T1000 (cell line): ENCODE data around the gene SGCD.

Experiments used
- DNase-seq: peaks from one replicate; lab custom pipeline; 2025; ENCODE audit warnings: mixed read lengths; lab: John Stamatoyannopoulos, UW

Gene SGCD

DNA sequence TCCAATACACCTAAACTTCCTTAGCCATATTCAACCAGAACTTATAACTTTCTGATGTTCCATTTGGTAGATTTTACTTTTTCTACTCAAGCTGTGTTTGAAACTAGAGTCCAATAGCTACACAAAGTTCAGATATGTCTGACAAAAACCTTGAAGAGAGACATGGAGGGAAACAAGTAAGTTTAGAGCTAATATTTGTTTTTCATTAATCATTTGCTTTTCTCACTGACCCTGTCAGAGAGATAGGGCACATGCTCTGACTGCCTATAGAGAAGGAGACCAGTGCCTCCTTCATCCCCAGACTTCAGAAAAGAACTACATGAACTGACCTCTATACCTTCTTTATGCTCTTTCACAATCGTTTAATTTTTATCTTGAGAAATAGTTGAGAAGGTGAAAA lies 366.1 kb downstream of the SGCD start:
- no peak for DNase-seq

DNA sequence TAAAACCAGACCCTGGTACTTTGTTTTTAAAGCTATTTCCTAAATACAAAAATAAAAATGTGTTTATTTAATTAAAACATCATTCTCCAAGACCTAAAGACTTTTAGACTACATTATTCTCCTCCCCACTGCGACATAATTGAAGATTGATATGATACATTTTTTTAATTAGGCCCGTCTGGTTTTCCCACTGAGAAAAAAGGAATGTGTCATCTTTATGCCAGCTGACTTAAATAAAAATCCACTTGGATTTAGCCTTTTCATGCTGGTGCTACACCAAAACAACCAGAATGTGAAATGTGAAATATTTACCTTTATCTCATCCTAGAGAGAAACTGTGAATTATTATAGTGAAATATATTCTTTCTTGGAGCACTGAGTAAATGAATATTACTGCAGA lies 367.6 kb downstream of the SGCD start:
- no peak for DNase-seq

DNA sequence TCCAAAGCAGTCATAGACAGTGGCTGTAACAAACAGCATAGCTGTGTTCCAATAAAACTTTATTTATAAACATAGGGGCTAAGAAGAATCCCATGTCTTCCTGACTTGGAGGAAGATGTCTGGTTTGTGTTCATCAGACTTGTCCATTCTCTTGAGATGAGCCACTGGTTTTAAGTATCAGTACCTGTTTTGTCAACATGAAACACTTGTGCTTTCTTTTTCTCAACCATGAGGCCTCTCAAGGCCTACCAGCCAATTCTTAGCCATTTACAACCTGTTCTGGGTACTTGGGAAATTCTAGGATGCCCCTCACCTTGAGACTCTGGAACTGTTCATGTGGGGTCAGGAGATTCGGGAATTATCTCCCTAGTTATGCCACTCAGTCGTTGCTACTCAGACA lies 368.8 kb downstream of the SGCD start:
- DNase-seq: no peak

DNA sequence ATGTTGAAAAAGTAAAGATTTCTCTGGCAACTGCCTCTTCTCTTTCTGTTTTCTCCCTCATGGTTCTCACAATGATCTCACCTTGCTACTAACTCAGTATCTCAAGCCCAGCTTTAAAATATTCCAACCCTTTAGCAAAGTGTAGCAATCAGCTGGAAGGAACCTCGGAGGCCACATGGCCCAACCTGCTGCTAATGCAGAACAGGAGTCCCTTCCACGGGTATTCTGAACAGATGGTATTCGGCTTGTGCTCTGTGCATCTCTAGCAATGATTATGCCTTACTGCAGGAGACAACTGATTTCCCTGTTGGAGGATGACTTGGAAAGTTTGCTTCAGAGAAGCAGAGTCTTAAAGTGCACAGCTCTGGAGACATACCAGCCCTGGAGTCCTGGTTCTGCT lies 371.4 kb downstream of the SGCD start:
- DNase-seq: no peak

DNA sequence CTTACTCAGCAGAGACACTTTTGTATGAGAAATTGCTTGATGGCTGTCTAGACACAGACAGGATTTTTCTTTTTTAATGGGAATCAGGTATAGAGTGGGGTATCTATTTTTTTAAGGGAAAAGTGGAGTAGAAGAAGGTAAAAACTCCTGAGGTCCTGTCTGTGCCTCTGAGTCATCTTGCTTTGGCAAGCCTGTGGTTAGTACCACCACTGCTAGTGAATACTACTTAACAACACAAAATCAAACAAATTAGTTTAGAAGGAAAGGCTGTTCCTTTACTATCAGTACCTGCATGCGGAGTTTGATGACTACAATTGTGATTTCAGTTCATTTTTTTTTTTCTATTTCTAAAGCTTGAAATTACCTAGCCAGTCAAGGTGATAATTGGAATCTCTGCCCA lies 372.2 kb downstream of the SGCD start:
- no peak for DNase-seq

DNA sequence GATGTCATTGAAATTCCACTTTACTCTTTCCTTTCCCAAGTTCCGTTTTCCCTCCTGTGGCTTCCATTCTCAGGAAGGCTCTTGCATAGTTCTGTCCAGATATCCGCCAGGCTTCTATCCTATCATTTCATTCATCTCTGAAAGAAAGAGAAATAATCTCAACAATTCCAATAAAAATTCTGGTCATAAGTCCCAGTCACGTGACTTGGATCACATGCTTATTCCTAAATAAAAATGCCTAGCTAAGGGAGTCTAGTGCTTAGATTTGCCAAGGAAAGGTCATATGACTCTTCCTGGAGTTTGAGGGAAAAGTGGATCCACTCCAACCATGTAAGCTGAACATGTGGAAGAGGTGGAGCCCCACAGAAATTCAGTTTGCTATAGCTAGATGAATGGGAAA lies 377.2 kb downstream of the SGCD start:
- DNase-seq: no peak

DNA sequence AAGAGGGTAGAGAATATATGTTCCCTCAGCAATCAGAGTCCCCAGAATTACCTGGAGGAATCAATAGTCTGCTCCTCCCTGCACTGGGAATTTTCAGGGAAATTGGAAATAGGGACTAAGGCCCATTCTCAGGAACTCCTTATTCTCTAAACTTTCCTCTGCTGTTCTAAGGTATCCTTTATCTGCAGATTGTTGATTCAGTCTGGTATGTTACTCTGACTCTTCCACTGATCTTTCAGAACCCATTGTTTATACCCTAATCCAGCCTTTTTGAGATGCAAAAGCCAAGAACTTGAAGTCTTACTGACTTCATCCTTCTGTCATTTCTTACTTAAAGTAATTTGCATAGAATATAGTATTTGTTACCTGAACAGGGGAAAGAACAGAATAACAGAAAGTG lies 379.7 kb downstream of the SGCD start:
- DNase-seq: no peak

DNA sequence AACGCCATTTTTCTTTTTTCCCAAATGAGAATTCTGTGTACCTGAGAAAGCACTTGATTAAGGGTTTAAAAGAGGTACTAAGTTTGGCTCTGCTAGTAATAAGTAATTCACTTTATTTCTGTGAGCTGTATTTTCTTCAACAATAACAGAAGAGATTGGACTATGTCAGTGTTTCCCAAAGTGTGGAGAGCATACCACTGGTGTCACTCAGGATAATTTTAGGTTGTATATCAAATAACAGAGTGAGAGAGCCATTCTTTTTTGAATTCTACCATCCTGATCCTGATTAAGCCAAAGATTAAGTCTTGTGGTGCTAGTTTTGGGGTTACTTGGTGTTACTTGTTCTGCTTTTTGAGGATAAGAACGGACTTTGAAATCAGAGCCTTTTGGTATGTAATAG lies 380.8 kb downstream of the SGCD start:
- no peak for DNase-seq

DNA sequence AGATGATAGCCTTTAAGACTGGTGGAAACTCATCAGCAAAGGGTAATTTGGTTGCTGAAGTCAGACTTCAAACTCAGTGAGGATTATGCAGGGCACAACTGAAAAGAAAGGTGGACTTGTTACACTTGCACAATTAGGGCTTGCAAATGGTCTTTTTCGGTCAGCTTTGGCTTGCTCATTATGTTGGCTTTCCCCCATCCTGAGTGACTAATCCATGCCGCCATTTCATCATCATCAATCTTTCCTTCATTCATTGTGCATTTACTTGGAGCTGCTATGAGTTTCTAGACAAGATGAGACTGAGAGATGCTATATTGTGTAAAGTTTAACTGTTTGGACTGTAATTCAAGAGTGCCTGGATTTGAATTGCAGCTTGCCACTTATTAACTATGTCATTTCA lies 388.3 kb downstream of the SGCD start:
- no peak for DNase-seq

DNA sequence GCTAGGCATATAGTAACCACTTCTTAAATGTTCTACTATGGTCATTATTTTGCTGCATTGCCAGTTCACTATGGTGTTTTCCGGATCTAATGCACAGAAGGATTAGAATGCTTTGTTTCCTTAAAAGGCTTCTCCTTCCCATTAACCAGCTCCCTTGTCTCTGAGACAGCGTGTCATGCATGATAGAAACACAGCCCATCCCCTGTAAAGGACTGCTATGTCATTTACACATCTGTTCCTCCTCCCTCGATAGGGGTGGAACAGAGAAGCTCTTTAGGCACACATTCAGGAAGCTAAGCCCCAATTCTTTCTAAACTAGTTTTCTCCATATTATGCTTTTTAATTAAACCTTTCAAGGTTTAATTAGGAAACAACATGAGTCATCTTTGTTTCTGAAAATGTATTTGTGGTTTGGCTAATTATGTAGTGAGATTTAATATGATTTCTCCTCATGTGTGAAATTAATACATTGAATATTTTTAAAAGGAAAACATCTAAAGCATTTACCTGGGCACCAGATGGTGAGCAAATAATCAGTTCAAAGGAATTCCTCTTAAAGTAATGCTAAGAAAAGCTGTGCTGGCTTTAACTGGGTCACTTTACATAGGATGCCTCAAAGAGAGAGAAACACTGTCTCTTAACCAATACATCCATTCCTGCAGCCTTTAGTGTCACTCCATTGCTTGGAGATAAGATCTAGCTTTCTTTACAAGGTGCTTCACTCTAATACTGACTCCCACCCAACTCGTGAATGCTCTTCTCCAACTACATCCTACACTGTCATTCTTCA lies 389.8 kb downstream of the SGCD start:
- DNase-seq: no peak

DNA sequence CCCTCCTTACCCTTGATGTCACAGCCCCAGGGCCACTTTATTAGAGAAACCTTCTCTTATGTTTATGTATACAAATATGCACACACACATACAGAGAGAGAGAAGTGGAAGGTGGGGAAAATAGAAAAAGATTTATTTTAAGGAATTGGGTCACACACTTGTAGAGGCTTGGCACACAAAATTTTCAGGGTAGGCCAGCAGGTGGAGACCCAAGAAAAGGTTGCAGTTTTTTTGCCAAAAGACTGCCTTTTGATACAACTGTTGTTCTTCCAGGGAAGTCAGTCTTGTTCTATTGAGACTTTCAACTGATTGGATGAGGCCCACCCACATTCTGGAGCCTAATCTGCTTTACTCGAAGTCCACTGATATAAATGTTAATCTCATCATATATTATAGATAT lies 392.0 kb downstream of the SGCD start:
- DNase-seq: no peak

DNA sequence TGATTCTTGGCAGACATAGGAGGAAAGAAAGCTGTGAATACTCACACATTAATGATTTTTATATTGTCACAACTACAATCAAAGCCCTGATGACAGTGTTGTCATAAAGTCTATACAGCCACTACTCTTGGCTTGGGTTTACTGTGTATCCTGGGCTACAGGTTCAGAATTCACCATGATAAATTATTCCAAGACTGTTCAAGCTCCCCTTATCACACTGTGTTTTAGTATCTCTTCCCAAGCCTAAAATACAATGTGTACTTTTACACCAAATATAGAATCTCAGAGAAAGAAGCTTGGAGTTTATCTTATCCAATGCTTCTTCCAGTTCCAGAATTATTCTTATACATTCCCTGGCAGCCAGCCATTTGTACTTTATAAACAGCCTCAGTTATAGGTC lies 395.4 kb downstream of the SGCD start:
- DNase-seq: no peak

DNA sequence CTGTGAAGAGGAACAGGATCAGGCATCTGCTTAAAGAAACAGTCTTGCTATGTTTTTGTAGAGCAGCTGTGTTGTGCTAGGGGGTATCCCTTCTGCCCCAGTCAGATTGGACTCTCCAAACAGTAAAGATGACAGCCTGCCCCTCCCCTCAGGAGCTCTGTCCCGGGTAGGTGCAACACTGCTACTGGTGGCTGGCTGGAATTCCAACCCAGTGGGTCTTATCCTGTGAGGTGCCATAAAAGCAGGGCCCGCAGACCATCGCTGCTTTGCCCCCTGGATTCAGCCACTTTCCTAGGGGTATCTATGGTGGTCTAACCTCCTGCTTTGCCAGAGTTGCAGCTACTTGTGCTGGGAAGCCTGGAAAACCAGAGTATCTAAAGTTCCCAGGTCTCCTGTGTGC lies 408.5 kb downstream of the SGCD start:
- no peak for DNase-seq

DNA sequence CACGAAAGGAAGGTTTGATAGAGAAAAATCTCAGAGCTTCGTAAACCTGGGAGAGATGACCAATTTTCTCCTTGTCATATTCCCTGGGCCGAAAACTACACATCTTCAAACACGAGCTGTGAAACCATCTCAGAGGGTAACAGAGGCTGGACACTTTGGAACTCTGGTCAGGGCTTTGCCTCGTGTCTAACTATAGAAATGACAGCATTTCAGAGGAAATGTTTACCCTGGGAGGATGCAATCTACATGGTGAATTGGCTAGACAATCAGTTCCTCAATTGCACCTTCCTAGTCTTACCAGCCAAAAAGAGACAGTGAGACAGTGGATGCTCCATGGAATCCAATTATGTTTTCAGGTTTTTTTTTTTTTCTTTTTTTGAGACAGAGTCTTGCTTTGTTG lies 414.6 kb downstream of the SGCD start:
- DNase-seq: no peak

DNA sequence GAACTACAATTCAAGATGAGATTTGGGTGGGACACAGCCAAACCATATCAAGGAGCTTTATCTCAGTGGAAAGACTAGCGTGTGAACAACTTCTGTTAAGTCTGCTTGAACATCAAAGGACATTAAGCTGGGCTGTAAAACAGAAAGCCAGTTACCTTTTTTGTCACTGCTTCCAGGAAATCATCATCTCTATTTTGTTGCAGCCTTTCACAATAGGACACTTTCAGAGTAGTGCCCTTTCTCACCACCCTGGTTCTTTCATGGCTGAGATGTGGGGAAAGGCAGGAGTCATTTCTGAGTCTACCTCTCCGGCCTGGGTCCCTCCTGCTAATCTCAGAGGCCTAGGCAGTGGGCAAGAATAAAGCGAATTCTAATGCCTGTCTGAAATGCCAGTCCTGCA lies 426.9 kb downstream of the SGCD start:
- DNase-seq: no peak

DNA sequence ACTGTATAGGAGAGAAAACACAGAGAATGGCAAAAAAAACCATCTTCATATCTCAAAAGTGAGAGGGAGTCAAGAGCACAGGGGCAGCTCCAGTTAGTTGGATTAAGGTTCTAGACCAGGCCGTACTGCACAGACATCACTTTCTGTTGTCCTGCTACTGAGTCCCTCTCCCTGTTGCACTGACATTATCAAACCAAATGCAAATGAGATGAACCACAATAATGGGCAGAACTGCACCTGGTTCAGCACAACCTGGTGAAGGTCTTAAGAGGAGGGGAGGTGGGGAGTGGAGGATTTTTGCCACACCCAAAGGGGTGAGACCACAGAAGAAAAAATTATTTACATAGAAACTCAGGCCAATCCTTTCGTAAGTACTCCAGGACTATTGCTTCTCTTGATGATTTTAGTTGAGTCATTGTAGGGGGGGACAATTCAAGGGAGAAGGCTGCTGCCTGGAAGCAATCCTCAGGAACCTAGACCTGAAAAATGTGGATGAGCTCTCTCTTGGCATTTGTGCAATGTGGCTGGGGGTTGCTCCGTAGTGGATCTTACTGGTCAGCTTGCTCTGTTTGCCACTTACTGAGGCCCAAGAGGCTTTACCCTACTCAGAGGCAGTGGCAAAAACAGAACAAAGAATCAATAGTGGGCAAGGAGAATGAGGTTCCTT lies 428.6 kb downstream of the SGCD start:
- no peak for DNase-seq

DNA sequence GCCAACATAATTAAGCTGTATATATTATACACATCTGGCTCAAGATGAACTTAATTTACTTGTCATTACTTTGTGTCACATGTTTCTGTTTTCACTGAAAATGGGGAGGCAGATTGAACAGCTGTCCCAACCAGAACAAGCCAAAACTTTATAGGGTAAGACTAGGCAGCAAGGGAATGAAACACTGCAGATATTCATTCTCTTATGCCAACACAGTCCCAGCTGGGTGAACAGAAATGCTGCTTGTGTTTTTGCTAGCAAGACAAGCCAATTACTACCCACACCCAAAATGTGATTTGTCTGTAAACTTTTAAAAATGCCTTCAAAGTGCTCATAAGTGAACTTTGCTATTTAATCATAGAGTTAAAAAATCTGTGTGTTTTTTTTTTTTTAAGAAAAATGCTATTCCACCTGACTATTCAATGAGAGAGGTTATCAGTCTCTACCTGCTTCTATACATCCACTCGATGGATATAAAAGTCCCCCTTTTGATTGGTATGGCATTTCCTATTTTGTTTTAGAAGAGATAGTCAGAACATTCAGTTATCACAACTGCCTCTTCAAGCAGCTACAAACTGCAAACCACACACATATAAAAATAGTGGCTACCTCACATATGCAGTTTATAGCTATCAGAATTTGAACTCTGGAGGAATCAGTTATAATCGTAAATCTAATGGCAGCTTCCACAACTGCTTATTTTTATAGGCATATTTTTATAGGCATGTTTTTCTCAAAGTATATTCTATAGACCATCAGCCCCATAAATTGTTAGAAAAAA lies 431.2 kb downstream of the SGCD start:
- DNase-seq: no peak

DNA sequence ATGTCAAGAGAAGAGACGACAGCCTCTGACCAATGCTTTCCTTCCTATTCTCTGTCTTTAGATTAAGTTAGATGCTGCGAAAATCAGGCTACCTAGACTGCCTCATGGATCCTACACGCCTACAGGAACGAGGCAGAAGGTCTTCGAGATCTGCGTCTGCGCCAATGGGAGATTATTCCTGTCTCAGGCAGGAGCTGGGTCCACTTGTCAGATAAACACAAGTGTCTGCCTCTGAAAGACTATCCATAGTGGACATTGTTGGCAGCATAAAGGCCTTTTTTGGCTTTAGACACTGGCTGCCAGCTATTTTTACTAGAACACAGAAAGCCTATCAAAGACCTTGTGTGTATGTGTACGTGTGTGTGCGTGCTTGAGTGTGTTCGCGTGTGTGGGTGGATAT lies 432.2 kb downstream of the SGCD start:
- no peak for DNase-seq

DNA sequence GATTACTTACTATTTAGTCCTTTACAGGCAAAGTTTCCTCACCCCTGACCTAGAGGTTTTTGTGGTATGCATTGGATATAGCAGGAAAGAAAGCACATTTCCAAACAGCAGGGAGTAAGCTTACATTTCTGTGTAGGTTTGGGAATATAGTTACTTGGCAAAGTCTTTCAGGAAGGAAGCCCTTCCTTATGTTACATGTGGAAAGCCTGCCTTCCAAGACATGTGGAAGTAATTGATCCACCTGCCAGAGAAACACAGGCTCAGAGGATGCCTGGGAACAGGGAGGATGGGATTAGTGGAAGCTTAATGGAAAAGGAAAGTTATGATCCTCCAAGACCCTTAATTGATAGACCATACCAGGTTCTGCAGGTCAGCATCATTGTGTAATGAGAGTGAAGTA lies 435.8 kb downstream of the SGCD start:
- DNase-seq: no peak

DNA sequence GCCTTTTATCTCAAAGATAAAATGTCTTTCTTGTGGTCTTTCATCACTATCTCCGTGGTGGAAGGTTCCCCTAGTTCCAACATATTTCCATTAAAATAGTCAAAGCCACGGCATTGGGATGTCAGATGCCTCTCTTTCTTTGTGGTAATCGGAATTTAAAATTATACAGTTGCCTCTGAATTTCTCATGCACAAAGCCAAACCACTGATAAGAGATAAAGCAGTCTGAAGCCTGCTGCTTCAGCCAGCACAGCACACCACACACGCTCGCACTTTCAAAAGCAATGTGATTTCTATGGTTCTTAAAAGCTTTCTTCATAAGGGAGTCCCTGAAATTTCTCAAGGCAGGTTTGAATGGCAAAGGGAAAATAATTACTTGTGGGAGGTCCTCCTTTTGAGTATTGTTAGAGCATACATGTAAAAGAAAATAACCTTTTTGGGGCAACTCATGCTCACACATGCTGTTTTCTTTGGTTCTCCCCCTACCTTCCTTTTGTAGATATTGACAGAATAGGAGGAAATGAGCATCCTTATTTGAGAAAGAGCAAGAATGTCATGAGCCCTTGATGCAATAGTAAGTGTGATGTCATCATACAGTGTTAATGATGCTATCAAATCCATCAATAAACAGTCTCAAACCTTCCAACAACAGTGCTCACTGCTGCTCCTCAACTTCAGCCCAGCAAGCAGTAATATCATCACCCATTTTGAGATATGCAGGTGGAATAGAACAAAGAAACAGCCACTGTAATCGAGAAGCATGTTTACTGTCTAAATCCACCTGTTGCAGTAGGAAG lies 437.4 kb downstream of the SGCD start:
- no peak for DNase-seq

DNA sequence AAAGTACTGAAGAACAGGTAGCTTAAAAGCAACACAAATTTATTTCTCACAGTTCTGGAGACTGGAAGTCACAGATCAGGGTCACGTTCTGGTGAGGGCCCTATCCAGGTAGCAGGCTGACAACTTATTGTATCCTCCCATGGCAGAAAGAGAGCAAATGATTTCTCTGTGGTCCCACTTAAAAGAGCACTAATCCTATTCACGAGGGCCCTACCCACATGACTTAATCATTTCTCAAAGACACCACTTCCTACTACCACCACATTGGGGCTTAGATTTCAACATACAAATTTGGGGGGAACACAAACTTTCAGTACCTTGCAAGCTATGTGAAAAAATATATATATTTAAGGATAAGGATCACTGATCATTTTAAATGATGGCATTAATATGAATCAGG lies 447.3 kb downstream of the SGCD start:
- no peak for DNase-seq

DNA sequence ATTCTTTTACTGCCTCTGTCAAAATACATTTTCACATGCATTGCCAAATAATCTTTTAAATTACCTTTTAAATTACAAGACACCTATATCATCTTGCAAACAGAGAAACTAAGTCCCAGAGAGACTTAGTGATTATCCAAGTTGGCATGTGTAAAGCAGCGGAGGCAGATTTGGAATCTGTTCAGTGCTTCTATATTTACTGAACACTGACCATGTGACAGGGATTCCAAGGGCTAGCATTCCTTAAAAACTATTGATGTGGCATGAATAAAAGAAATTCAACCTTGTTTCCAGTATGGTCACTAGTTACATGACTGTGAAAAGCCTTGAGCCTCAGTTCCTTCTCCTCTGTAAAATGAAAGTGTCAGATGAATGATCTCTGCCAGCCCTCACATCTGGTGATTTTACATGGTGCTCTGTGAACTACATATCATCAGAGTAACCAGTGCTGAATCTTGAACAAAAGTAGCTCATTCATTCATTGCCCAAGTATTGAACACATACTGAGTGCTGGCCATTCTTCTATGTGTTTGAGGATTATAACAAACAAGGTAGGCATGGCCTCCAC lies 451.3 kb downstream of the SGCD start:
- DNase-seq: no peak
